Esophagus muscularis mucosa (tissue), 4 donors: ENCODE data around the gene C1orf21.

Experiments
- CTCF ChIP-seq, 3 experiments: fragments of 200-600 bp in 2 of 3; fragments of 450-650 bp in 1 of 3; sonication (generic) in 2 of 3; IDR thresholded peaks; one replicate each; pipeline ENCODE4 v1.5.1; 2017 to 2019; ENCODE audit warnings: antibody characterized with exemption in 3 of 3, mild to moderate bottlenecking in 2 of 3, moderate library complexity in 1 of 3
- EP300 ChIP-seq: sonication (generic); formaldehyde crosslinking; IDR thresholded peaks from one replicate; pipeline ENCODE4 v1.6.1; 2017; ENCODE audit warnings: antibody characterized with exemption
- POLR2A ChIP-seq: fragments of 450-650 bp; IDR thresholded peaks from one replicate; pipeline ENCODE4 v1.6.1; 2017; ENCODE audit warnings: antibody characterized with exemption, moderate library complexity, mild to moderate bottlenecking, low read depth
- POLR2AphosphoS5 ChIP-seq, 2 donors: sonication (generic); formaldehyde crosslinking; IDR thresholded peaks; one replicate each; pipeline ENCODE4 v1.6.1; 2017; ENCODE audit warnings: antibody characterized with exemption in 2 of 2

GRCh38 chr1:184395370-184395769 lies 8.5 kb downstream of the C1orf21 start:
- no peak for TF ChIP-seq CTCF (IDR thresholded peaks at IDR 0.05)
- TF ChIP-seq POLR2AphosphoS5 (IDR thresholded peaks at IDR 0.05): no peak
- no peak for TF ChIP-seq POLR2A
- TF ChIP-seq EP300: no peak
